KOPT-K1 (cell line): ENCODE measurements around the gene FOSL2.

Experiments used
- H3K27ac ChIP-seq: fragments of 200-600 bp; sonication (generic); 2 replicates; pipeline ENCODE4 v1.5.1; 2016; ENCODE audit warnings: antibody characterized with exemption, mild to moderate bottlenecking, low read depth, low read length; ENCODE audit not compliant: poor library complexity, severe bottlenecking
- H3K36me3 ChIP-seq: fragments of 200-600 bp; sonication (generic); 2 replicates; pipeline ENCODE4 v1.5.1; 2017; ENCODE audit warnings: antibody characterized with exemption, mild to moderate bottlenecking, low read length, moderate library complexity; ENCODE audit not compliant: insufficient read depth
- H3K9me3 ChIP-seq: fragments of 200-600 bp; sonication (generic); 2 replicates; pipeline ENCODE4 v1.5.1; 2017; ENCODE audit warnings: antibody characterized with exemption, low read length, mild to moderate bottlenecking; ENCODE audit not compliant: insufficient read depth, poor library complexity, severe bottlenecking

Gene FOSL2

GRCh38 chr2:28419443-28420270 lies 27.0 kb downstream of the FOSL2 start:
- Histone ChIP-seq H3K36me3 (no peaks in the 10 kb centered on the region), H3K9me3 (no peaks in the 10 kb centered on the region), H3K27ac (no peak overlapping the region)

- Histone ChIP-seq H3K27ac (no peak overlapping the region), H3K36me3 (no peaks in the 10 kb centered on the region), H3K9me3 (no peaks in the 10 kb centered on the region)
Measured at GRCh38 chr2:28420722-28421121, 28.1 kb downstream of the FOSL2 start.

DNA sequence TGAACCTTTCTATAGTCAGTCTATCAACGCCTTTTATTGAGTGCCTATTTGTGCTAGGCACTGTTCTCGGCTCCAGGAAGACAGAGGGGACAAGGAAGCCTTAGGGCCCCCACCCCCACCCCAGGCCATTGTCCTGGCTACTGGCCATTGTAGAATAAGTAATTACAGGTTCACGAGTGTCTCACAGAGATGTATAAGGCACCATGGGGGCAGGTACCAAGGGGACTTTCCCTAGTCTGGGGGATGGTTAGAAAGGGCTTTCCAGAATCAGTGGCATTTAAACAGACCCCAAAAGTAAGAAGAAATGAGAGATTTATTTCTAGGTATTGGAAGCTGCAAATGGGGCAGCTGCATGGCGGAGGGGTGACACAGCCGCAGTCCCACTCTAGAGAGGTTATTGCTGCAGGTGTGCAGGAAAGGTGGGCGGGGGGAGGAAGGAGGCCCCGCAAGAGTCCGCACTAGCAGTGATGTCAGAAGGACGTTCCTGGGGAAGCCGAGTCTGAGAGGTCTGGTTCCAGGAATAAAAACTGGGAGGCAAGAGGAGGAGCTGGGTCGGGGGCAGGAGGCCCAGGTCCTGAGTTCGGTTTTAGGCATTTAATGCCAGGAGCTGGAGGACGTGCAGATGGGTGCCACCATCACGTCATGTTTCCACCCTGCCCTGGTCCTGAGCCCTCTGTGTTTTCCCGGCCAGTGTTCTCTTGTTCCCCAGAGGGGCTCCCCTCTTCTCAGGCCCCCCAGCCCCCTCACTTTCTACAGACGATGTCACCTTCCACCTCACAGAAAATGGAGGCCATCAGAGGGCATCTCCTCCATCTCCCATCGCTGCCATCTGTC lies 30.5 kb downstream of the FOSL2 start:
- H3K36me3 ChIP-seq: no peaks in the 10 kb centered on the region
- H3K9me3 ChIP-seq: no peaks in the 10 kb centered on the region
- peak overlapping the region; percentile 42 for H3K27ac ChIP-seq

GRCh38 chr2:28423856-28424605 lies 31.4 kb downstream of the FOSL2 start:
- Histone ChIP-seq H3K9me3 (no peaks in the 10 kb centered on the region), H3K36me3 (no peaks in the 10 kb centered on the region), H3K27ac (peak overlapping the region; percentile 42)

DNA sequence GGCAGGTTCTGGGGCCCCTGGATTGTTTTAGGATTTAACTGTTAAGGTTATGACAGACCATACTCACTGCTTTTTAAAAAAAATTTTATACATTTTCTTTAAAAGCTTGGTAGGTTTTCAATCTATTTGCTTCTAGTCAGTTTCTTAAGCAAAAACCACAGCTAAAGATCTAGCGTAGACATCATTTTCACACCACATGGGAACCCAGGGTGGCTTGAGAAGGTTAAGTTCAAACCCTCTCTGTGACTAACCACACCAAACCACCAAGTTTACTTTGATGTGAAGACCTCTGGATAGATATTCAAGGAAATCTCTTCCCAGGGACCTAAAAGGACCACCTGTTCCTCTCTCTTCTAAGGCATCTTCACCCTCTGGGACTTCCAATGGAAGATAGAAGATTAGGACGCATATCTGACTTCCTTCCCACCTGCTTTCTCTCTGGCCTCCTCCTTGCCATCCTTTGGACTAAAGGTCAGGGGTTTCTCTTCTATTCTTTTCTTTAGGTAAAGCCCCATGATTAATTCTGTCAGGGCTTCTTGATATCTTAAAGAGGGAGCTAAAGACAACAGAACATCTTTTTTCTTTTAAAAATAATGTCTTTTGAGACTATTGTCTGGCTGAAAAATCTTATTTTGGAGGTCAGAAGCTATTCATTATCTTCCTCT lies 32.3 kb downstream of the FOSL2 start:
- no peaks in the 10 kb centered on the region for H3K9me3 ChIP-seq
- no peaks in the 10 kb centered on the region for H3K36me3 ChIP-seq
- peak overlapping the region; percentile 42 for H3K27ac ChIP-seq

DNA sequence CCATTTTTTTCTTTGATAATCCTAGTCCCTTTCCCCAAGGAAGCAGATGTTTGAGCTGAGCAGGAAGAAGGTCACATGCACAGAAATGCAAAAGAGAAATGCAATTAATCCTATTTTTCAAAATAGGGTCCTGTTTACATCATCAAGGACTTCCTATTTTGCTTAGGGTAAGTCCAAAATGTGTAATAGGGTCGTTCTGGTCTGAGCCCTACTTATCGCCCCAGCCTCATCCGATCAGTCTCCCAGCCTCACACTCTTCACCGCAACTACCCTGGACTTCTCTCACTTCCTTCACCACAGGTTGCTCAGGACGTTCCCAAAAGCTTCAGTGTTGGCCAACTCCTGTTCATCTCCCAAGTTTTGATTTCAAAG lies 32.8 kb downstream of the FOSL2 start:
- Histone ChIP-seq H3K27ac (no peak overlapping the region), H3K9me3 (no peaks in the 10 kb centered on the region), H3K36me3 (no peaks in the 10 kb centered on the region)

DNA sequence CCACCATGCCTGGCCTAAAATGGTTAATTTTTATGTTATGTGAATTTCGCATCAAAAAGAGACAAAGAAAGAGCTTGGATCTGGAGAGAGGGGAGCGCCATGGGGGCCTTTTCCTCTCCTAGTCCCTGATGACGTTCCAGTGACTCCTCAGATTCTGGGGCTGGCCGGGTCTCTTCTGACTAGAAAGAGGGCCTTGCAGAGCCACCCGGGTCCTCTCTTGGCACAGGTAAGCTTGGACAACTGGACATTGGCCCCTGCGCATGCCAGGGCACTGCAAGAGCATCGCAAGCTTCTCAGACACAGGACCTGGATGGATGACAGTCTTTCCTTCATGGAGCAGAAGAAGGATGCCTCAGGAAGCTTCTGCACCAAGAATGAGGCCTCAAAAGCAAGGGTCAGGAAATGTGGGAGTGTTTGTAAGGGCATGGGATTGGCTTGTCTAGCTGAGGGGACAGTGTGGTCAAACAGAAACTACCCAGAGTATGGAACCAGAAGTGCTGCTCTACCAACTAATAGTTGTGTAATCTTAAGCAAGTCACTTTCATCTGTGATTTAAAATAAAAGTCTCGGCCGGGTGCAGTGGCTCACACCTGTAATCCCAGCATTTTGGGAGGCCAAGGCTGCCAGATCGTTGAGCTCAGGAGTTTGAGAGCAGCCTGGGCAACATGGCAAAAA lies 35.2 kb downstream of the FOSL2 start:
- Histone ChIP-seq H3K27ac (no peak overlapping the region), H3K36me3 (no peaks in the 10 kb centered on the region), H3K9me3 (peaks cover 1% of the 10 kb centered on the region)

DNA sequence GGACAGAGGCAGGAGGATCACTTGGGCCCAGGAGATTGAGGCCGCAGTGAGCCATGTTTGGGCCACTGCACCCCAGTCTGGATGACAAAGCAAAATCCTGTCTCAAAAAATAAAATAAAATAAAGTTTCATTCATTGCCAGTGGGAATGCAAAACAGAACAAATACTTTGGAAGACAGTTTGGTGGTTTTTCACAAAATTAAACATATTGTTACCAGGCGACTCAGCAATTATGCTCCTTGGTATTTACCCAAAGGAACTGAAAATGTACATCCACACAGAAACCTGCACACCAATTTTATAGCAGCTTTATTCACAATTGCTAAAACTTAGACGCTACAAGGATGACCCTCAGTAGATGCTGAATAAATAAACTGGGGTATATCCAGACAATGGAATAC lies 35.8 kb downstream of the FOSL2 start:
- Histone ChIP-seq H3K36me3 (no peaks in the 10 kb centered on the region), H3K9me3 (peaks cover 8% of the 10 kb centered on the region), H3K27ac (no peak overlapping the region)

- Histone ChIP-seq H3K36me3 (no peaks in the 10 kb centered on the region), H3K27ac (no peak overlapping the region), H3K9me3 (peaks cover 11% of the 10 kb centered on the region)
Measured at GRCh38 chr2:28429636-28430376, 37.1 kb downstream of the FOSL2 start.

- peaks cover 11% of the 10 kb centered on the region for H3K9me3 ChIP-seq
- peak overlapping the region; percentile 23 for H3K27ac ChIP-seq
- H3K36me3 ChIP-seq: no peaks in the 10 kb centered on the region
Measured at GRCh38 chr2:28430377-28430765, 37.7 kb downstream of the FOSL2 start.

DNA sequence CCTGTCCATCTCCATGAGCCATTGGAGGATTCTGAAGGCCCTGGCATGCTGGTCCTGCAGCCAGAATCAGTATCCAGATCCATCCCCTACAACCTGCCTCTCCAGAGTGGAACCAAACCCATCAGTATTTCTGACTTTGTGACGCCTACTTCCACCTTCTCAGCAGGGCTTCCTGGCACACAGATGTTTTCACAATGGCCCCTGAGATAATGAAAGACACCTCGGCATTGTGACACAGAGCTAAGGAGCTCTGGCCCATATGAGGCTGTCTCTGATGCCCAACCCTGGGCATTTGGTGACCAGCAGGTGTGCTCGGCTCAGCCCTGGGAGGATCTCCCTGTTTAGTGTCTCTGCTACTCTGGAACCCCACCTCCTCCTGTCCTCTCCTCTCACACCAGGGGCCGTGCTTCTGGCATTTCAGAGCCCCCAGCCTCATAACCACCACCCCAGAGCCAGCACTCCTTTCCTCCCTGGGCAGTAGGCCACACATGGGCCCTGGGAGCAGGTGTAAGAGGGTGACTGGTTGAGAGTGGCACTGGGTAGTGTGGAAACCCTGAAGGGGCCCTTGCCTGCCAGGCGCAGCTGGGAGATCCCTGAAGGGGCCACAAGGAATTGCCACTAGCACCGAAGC lies 38.2 kb downstream of the FOSL2 start:
- H3K27ac ChIP-seq: peak overlapping the region; percentile 23
- peaks cover 11% of the 10 kb centered on the region for H3K9me3 ChIP-seq
- no peaks in the 10 kb centered on the region for H3K36me3 ChIP-seq

DNA sequence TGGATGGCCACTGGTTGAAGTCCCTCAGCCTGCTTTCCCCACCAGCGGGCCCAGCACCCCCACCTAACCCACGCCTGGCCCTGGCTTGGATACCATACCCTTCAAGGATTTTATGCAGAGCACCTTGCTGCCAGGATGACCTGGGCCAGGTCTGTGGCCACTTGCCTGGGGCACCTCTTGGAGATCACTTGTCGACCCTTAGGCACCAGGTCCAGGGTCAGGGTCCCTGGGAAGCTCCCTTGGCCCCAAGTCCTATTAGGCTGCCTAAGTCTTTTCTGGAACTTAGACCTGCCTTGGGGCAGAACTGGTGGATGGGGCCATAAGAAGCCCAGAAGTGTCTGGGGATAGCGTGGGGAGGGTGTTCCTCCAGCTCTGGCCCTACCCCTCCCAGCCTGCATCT lies 39.1 kb downstream of the FOSL2 start:
- Histone ChIP-seq H3K9me3 (peaks cover 11% of the 10 kb centered on the region), H3K36me3 (no peaks in the 10 kb centered on the region), H3K27ac (no peak overlapping the region)

GRCh38 chr2:28432362-28432761 lies 39.7 kb downstream of the FOSL2 start:
- H3K9me3 ChIP-seq: peaks cover 11% of the 10 kb centered on the region
- H3K36me3 ChIP-seq: no peaks in the 10 kb centered on the region

More at GRCh38 chr2:28432362-28432761, 39.7 kb downstream of the FOSL2 start:
- no peak overlapping the region for H3K27ac ChIP-seq
